Stimulated activated CD4-positive, alpha-beta T cell treated with anti-CD3 and anti-CD28 coated beads, Interleukin-1b, Interleukin-23, amount 100 ng/mL, for 24 hours (primary cell): Measurements from ENCODE around the gene HOXB4.
"Not testable (repeated sequence)": the region's sequence is repeated elsewhere in the genome, so short reads cannot be mapped to it uniquely, and the experiment has no call there.

Source experiments
- DNase-seq, 4 experiments: peaks; one replicate each; pipeline ENCODE4 v3.0.0-alpha.2; 2020; ENCODE audit warnings: low read depth in 4 of 4, low spot score in 1 of 4

HOXB4 gene

GRCh38 chr17:48535793-48536559 is 42.2 kb downstream of the HOXB4 start:
- not testable (repeated sequence) for DNase-seq

GRCh38 chr17:48532261-48532660 is 45.9 kb downstream of the HOXB4 start:
- DNase-seq = no peak

- no peak for DNase-seq
These were observed 47.3 kb downstream of the HOXB4 start, which contains the start of gene HOXB1 for GRCh38 chr17:48530887-48531272. Gene HOXB1 (minus strand): TSS chr17:48531011. CDS start chr17:48530904, 107 bp downstream.

GRCh38 chr17:48530208-48530886 is 47.8 kb downstream of the HOXB4 start:
- no peak for DNase-seq

- no peak for DNase-seq
These were observed 48.5 kb downstream of the HOXB4 start for GRCh38 chr17:48529683-48530009.

GRCh38 chr17:48528936-48529682 is 49.0 kb downstream of the HOXB4 start:
- DNase-seq = no peak

GRCh38 chr17:48528153-48528935 is 49.8 kb downstream of the HOXB4 start:
- no peak for DNase-seq

GRCh38 chr17:48527547-48527932 is 50.6 kb downstream of the HOXB4 start:
- DNase-seq = no peak

GRCh38 chr17:48526608-48527546 is 51.3 kb downstream of the HOXB4 start:
- DNase-seq = no peak
